Spleen (tissue), 3 donors: ENCODE results near the gene ABCC5.

Experiments used
- POLR2A ChIP-seq, 3 donors: fragments of 450-650 bp; IDR thresholded peaks; one replicate each; pipeline ENCODE4 v1.5.1; 2017; ENCODE audit warnings: antibody characterized with exemption in 3 of 3, mild to moderate bottlenecking in 1 of 3
- POLR2AphosphoS5 ChIP-seq, 3 donors: sonication (generic); formaldehyde crosslinking; IDR thresholded peaks; one replicate each; pipeline ENCODE4 v1.5.1; 2017; ENCODE audit warnings: antibody characterized with exemption in 3 of 3

GRCh38 chr3:183896610-183897009 is 121.1 kb downstream of the ABCC5 start:
- no peak for TF ChIP-seq POLR2A (IDR thresholded peaks at IDR 0.05)
- TF ChIP-seq POLR2AphosphoS5 (IDR thresholded peaks at IDR 0.05), result no peak
